Fibroblast of lung (primary cell): ENCODE results near the gene IQSEC3.

Source experiments
- CTCF ChIP-seq, 2 donors: IDR thresholded peaks in 1 of 2; conservative IDR thresholded peaks in 1 of 2; 1 replicate in 1 of 2; 2 replicates in 1 of 2; pipeline ENCODE4 v1.5.1; 2011 to 2012; ENCODE audit warnings: low read length in 2 of 2, control low read depth in 1 of 2, inconsistent platforms in 1 of 2, low read depth in 1 of 2, mild to moderate bottlenecking in 1 of 2
- EZH2 ChIP-seq: IDR thresholded peaks from 2 replicates; pipeline ENCODE4 v1.5.1; 2012; ENCODE audit warnings: low read length, control low read depth, mild to moderate bottlenecking; ENCODE audit errors: missing control alignments

GRCh38 chr12:154058-154457 lies 87.5 kb downstream of the IQSEC3 start:
- TF ChIP-seq CTCF (conservative IDR thresholded peaks at IDR 0.05 in 1 of 2, IDR thresholded peaks at IDR 0.05 in 1 of 2; ENCODE audit: low read depth in 1 of 2, low read length in 2 of 2) = no peak
- no peak for TF ChIP-seq EZH2
